Epithelial cell of proximal tubule (primary cell): ENCODE data around the gene VOPP1. TPM values are rescaled to one million over a fixed set of nuclear protein-coding genes. Genes with fewer than 3 reads are reported as not detected.

Experiments
- DNase-seq: peaks from one replicate; pipeline ENCODE4 v3.0.0-alpha.2; 2011; ENCODE audit warnings: low read depth
- H3K4me3 ChIP-seq: 2 replicates; pipeline ENCODE4 v1.5.1; 2011; ENCODE audit warnings: low read depth, mild to moderate bottlenecking, low read length
- CTCF ChIP-seq: conservative IDR thresholded peaks from 2 replicates; pipeline ENCODE4 v1.5.1; 2012; ENCODE audit warnings: low read depth, mild to moderate bottlenecking, low read length
- total RNA-seq: library from RNA; depleted of rRNA; stranded (reverse); fragments of >200 nt; gene quantifications from 2 replicates; pipeline ENCODE4 v1.2.3, GENCODE V29; 2015

VOPP1 gene
- total RNA-seq, 1 donor from 2014 or later = 98.3 TPM

- no peak for DNase-seq
- no peak overlapping the region for H3K4me3 ChIP-seq
- TF ChIP-seq CTCF = no peak
These were observed 123.8 kb downstream of the VOPP1 start for GRCh38 chr7:55448526-55448925.

GRCh38 chr7:55444786-55445185 is 127.5 kb downstream of the VOPP1 start:
- no peak for TF ChIP-seq CTCF
- DNase-seq = no peak
- H3K4me3 ChIP-seq = no peak overlapping the region

GRCh38 chr7:55441774-55442522 is 130.4 kb downstream of the VOPP1 start:
- DNase-seq = peak; percentile 32
- no peak for TF ChIP-seq CTCF
- no peak overlapping the region for H3K4me3 ChIP-seq

GRCh38 chr7:55441002-55441401 is 131.3 kb downstream of the VOPP1 start:
- DNase-seq = no peak
- no peak for TF ChIP-seq CTCF
- H3K4me3 ChIP-seq = no peak overlapping the region

GRCh38 chr7:55440040-55440690 is 132.1 kb downstream of the VOPP1 start:
- no peak for DNase-seq
- TF ChIP-seq CTCF = no peak
- no peak overlapping the region for H3K4me3 ChIP-seq

- TF ChIP-seq CTCF = no peak
- no peak overlapping the region for H3K4me3 ChIP-seq
- DNase-seq = no peak
These were observed 132.7 kb downstream of the VOPP1 start for GRCh38 chr7:55439627-55440026.
